ACC112 (cell line): Measurements from ENCODE around the gene ZNF804A.

Experiments
- H2AFZ ChIP-seq: fragments of 200-600 bp; sonication (generic); one replicate; pipeline ENCODE4 v1.6.0; 2017; ENCODE audit warnings: antibody characterized with exemption, low read length; ENCODE audit not compliant: unreplicated experiment
- H3K27ac ChIP-seq: fragments of 200-600 bp; sonication (generic); 2 replicates; pipeline ENCODE4 v1.5.1; 2014; ENCODE audit warnings: low read depth, mild to moderate bottlenecking, antibody characterized with exemption, low read length, moderate library complexity
- H3K27me3 ChIP-seq: fragments of 200-600 bp; sonication (generic); 2 replicates; pipeline ENCODE4 v1.6.1; 2014; ENCODE audit warnings: mild to moderate bottlenecking, antibody characterized with exemption, low read length, moderate library complexity, mixed read lengths; ENCODE audit not compliant: insufficient read depth
- H3K36me3 ChIP-seq: fragments of 200-600 bp; sonication (generic); 2 replicates; pipeline ENCODE4 v1.6.1; 2016; ENCODE audit warnings: mild to moderate bottlenecking, antibody characterized with exemption, low read length, moderate library complexity, mixed read lengths; ENCODE audit not compliant: insufficient read depth
- H3K4me1 ChIP-seq: fragments of 200-600 bp; sonication (generic); one replicate; pipeline ENCODE4 v1.6.1; 2016; ENCODE audit warnings: low read length, mixed read lengths; ENCODE audit not compliant: insufficient read depth, unreplicated experiment, control insufficient read depth
- H3K4me3 ChIP-seq: fragments of 200-600 bp; sonication (generic); 2 replicates; pipeline ENCODE4 v1.5.1; 2014; ENCODE audit warnings: mild to moderate bottlenecking, low read depth, low read length
- H3K79me2 ChIP-seq: fragments of 200-600 bp; sonication (generic); one replicate; pipeline ENCODE4 v1.6.0; 2016; ENCODE audit warnings: low read length; ENCODE audit not compliant: control insufficient read depth, unreplicated experiment, insufficient read depth

The ZNF804A gene

DNA sequence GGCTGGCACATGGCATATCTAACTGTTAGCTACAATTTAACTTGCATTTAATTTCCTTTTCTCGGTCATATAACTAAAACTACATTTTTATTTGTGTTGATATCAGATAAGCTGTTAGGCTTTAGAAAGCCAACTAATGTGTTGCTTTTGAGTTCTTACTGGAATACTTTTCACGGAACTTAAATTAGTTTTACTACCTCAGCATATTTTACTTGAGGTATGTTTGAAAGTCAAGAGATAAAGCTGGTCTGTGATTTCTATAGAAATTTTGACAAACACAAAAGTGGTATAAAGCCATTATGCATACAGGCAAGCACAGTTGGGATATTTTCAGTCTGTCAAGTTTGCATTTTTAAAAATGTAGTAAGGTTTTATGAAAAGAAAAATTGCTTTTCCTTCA, 162.6 kb downstream of the ZNF804A start:
- Histone ChIP-seq H2AFZ (no peak overlapping the region), H3K36me3 (no peaks in the 10 kb centered on the region), H3K27me3 (no peaks in the 10 kb centered on the region), H3K27ac (no peak overlapping the region), H3K79me2 (no peaks in the 10 kb centered on the region), H3K4me3 (no peak overlapping the region), H3K4me1 (no peaks in the 10 kb centered on the region)

DNA sequence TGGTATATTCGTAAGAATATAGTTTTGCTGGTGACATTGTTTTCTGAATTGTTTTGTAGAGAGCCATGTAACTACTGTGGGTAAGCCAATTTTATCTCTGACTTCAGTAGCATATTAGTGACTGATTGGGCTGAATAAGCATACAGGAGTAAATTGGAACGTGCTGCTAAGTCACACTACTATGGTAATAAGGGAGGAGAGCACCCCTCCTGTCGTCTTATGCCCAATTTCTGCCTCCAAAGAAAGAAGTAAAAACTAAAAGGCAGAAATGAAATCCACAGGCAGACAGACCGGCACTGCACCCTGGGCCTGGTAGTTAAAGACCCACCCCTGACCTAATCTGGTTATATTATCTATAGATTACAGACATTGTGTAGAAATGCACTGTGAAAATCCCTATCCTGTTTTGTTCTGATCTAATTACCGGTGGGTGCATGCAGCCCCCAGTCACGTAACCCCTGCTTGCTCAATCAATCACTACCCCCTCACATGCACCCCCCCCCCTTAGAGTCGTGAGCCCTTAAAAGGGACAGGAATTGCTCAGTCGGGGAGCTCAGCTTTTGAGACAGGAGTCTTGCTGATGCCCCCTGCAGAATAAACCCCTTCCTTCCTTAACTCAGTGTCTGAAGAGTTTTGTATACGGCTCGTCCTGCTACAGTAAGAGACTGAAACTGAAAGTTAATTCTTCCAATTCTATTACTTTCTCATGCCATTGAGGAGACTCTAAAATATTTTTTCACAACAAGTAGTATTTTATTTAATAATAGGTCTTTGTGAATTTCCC, 167.0 kb downstream of the ZNF804A start:
- no peaks in the 10 kb centered on the region for H3K79me2 ChIP-seq
- no peaks in the 10 kb centered on the region for H3K36me3 ChIP-seq
- peak overlapping the region; percentile 40 for H2AFZ ChIP-seq
- H3K4me1 ChIP-seq, result no peaks in the 10 kb centered on the region
- no peak overlapping the region for H3K27ac ChIP-seq
- H3K27me3 ChIP-seq, result no peaks in the 10 kb centered on the region
- peak overlapping the region; percentile 70 for H3K4me3 ChIP-seq

DNA sequence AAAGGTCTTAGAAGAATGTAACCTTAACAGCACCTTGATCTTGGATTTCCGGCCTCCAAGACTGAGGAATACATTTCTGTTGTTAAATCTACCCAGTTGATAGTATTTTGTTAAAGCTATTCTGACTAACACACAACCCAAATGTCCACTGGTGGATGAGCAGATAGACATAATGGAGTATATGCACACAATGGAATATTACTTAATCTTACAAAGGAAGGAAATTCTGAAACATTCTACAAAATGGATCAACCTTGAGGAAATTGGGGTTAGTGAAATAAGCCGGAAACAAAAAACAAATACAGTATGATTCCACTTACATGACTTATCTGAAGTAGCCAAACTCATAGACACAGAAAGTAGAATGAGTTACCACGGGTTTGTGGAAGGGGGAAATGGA, 168.7 kb downstream of the ZNF804A start:
- Histone ChIP-seq H3K79me2 (no peaks in the 10 kb centered on the region), H3K27me3 (no peaks in the 10 kb centered on the region), H3K4me3 (peak overlapping the region; percentile 39; the same call in 1 of the 2 replicates), H3K27ac (no peak overlapping the region), H2AFZ (peak overlapping the region; percentile 77), H3K36me3 (no peaks in the 10 kb centered on the region), H3K4me1 (no peaks in the 10 kb centered on the region)

DNA sequence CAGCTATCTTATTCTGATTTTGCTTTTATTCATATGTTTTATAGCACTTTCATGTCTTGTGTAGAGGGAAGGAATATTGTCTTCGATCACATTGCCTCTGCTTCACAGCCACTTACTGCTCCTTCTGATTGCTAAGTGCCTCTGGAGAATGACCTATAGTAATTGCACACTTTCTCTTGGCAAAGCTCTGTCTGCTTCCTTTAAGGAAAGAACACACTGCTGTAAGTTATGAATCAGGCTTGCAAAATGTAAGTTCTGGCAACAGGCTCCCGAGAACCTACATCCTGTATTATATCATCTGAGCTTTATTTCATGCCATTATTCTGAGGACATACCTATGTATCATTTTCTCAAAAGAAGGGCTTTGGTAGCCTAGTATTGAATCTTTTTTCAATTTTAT, 170.7 kb downstream of the ZNF804A start:
- Histone ChIP-seq H3K27ac (no peak overlapping the region), H3K4me1 (no peaks in the 10 kb centered on the region), H3K79me2 (no peaks in the 10 kb centered on the region), H3K4me3 (no peak overlapping the region), H2AFZ (no peak overlapping the region), H3K36me3 (no peaks in the 10 kb centered on the region), H3K27me3 (no peaks in the 10 kb centered on the region)

DNA sequence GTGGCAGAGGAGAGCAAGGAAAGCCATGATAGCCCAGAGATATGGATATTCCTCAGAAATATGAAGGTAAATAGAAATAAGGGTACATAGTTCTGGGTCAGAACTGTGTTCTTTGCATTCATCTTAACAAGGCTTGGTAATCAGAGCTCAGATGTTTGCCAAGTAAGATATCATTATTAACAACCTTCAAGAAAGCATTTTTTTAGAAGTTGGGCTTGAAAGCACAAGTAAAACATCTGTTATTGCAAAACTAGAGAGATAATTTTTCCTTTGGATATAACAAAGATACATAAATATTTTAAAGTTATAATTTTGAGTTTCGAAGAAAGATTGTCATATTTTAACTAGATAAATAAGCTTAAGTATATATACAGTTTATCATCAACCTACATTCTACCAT, 171.4 kb downstream of the ZNF804A start:
- Histone ChIP-seq H3K79me2 (no peaks in the 10 kb centered on the region), H3K36me3 (no peaks in the 10 kb centered on the region), H3K4me3 (no peak overlapping the region), H2AFZ (no peak overlapping the region), H3K27me3 (no peaks in the 10 kb centered on the region), H3K27ac (no peak overlapping the region), H3K4me1 (no peaks in the 10 kb centered on the region)

DNA sequence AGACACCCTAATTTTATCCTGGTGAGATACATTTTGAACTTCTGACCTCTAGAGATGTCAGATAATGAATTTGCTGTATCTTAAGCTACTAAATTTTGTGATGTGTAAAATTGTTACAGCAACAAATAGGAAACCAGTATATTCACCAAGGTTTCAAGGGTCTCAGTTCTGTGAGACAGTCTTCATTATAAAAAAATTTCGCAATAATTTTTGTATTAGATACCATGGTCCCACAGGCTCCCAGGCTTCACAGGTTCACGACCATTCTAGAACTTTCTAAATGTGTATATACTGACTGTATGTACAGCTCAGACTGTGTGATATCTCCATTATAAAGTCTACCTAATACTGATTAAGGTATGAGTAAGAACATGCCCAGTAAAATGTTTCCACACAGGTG, 181.4 kb downstream of the ZNF804A start:
- no peak overlapping the region for H2AFZ ChIP-seq
- no peaks in the 10 kb centered on the region for H3K4me1 ChIP-seq
- no peak overlapping the region for H3K27ac ChIP-seq
- no peaks in the 10 kb centered on the region for H3K36me3 ChIP-seq
- no peaks in the 10 kb centered on the region for H3K27me3 ChIP-seq
- H3K4me3 ChIP-seq, result no peak overlapping the region
- no peaks in the 10 kb centered on the region for H3K79me2 ChIP-seq

DNA sequence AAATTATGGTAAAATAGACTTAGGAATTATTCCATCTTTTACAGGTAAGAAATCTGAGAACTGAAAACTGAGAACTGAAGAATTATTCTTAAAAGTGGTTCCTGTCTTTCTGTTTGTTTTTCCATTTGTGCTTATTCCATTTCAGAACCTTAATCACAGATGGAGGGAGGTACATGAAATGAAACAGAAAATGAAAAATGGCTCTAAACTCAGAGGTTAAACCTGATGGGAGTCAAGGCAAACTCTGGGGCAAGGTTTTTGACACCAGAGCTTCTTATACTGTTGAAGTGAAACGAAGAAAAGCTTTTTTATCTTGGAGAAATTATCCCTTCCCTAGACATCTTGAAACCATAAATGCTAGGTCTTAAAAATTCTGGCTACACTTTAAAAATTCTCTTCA, 182.1 kb downstream of the ZNF804A start:
- no peaks in the 10 kb centered on the region for H3K36me3 ChIP-seq
- H3K27me3 ChIP-seq, result no peaks in the 10 kb centered on the region
- H2AFZ ChIP-seq, result no peak overlapping the region
- no peak overlapping the region for H3K27ac ChIP-seq
- H3K4me3 ChIP-seq, result no peak overlapping the region
- H3K4me1 ChIP-seq, result no peaks in the 10 kb centered on the region
- H3K79me2 ChIP-seq, result no peaks in the 10 kb centered on the region

DNA sequence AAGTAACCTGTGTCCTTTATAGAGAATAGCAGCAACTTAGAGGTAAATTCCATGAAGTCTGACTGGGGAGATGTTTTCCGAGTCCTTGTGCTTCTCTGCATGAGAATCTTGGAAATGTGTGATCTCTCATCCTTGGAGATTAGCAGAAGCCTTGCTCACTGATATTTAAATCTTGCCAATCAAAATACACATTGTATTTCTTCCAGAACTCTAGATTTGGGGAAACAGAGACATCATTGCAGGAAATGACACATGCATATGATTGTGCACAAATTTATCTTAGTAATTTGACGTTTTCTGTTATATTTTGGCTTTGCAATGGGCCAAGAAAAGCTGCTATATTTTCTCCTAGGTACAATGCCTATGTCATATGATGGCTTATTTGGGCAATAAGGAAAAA, 182.6 kb downstream of the ZNF804A start:
- H3K4me3 ChIP-seq, result no peak overlapping the region
- no peaks in the 10 kb centered on the region for H3K27me3 ChIP-seq
- H2AFZ ChIP-seq, result no peak overlapping the region
- no peaks in the 10 kb centered on the region for H3K4me1 ChIP-seq
- no peaks in the 10 kb centered on the region for H3K36me3 ChIP-seq
- no peaks in the 10 kb centered on the region for H3K79me2 ChIP-seq
- H3K27ac ChIP-seq, result no peak overlapping the region

DNA sequence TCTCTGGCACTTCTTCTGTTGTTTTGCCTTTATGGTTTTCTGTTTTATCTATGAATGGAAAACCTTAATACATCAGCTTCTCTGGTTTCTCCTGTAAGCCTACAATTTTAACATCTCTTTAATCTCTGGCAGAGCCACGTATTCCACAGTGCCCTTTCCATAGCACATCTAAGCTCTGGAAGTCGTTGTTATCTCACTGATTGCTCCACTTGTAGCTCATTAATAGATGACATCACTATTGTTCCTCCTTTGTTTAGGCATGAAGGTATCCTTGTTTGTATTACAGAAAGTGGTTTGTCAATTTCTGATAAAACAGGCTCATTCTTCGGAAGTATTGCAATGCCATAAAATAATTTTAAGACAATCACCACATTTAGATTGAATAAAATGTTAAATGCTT, 185.2 kb downstream of the ZNF804A start:
- Histone ChIP-seq H3K27ac (no peak overlapping the region), H3K4me1 (no peaks in the 10 kb centered on the region), H3K79me2 (no peaks in the 10 kb centered on the region), H3K36me3 (no peaks in the 10 kb centered on the region), H3K27me3 (no peaks in the 10 kb centered on the region), H3K4me3 (no peak overlapping the region), H2AFZ (no peak overlapping the region)

DNA sequence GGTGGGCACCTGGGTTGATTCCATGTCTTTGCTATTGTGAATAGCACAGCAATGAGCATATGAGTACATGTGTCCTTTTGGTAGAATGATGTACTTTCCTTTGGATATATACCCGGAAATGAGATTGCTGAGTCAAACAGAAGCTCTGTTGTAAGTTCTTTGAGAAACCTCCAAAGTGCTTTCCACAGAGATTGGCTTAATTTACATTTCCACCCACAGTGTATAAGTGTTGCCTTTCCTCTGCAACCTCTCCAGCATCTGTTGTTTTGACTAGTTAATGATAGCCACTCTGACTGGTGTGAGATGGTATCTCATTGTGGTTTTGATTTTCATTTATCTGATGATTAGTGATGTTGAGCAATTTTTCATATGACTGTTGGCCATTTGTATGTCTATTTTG, 194.8 kb downstream of the ZNF804A start:
- Histone ChIP-seq H2AFZ (no peak overlapping the region), H3K79me2 (no peaks in the 10 kb centered on the region), H3K4me1 (no peaks in the 10 kb centered on the region), H3K36me3 (no peaks in the 10 kb centered on the region), H3K4me3 (no peak overlapping the region), H3K27me3 (no peaks in the 10 kb centered on the region), H3K27ac (no peak overlapping the region)

DNA sequence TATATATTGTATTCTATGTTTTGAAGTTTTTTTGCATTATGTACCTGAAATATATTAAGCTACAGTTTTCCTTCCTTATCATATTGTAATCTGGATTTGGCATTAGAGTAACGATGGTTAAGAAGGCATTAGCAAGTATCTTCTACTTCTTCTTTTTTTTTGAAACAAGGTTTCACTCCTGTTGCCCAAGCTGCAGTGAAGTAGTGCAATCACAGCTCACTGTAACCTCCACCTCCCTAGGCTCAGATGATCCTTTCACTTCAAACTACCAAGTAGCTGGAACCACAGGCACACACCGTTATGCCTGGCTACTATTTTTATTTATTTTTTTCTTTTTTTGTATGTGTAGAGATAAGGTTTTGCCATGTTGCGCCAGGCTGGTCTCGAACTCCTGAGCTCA, 201.1 kb downstream of the ZNF804A start:
- Histone ChIP-seq H3K36me3 (no peaks in the 10 kb centered on the region), H3K4me1 (no peaks in the 10 kb centered on the region), H2AFZ (no peak overlapping the region), H3K27me3 (peaks cover 4% of the 10 kb centered on the region; the same call in 1 of the 2 replicates), H3K27ac (no peak overlapping the region), H3K79me2 (no peaks in the 10 kb centered on the region), H3K4me3 (no peak overlapping the region)
